Bone marrow (tissue), 2 donors: ENCODE data around the gene VENTX.

Source experiments
- DNase-seq, 2 donors: peaks; one replicate each; lab custom pipeline; 2025; lab: John Stamatoyannopoulos, UW

VENTX gene

DNA sequence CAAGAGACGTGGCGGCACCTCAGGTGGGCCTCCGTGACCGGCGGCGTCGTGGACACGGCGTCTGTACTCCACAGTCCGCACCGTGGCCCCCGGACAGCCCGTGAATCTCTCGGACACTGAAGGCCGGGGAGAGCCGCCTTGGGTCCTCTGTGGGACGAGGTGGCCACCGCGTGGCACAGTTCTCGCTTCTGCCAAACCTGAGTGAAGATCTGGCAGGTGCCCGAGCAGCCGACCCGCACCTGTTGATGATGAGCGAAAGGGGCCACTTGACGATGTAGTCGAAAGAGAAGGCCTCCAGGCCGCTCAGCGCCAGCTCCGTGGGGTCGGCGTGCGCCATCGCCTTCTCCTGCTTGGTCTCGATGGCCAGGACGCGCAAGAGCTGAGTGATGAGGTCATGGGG, 47.6 kb downstream of the VENTX start:
- DNase-seq: no peak

DNA sequence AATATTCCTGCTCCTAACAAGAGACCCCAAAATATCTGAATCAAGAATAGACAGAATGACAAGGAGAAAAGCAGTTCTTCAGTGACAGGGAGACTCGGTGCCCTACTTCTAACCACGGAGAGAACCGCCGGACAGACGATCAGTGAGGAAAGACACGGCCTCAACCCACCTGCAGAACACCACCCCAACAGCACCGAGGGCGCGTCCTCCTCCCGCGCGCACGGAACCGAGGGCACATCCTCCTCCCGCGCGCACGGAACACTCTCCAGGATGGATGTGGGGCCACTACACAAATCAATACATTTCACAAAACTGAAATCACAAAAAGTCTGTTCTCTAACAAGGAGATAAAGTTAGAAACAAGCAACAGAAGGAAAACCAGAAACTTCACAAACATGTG, 48.7 kb downstream of the VENTX start:
- no peak for DNase-seq

DNA sequence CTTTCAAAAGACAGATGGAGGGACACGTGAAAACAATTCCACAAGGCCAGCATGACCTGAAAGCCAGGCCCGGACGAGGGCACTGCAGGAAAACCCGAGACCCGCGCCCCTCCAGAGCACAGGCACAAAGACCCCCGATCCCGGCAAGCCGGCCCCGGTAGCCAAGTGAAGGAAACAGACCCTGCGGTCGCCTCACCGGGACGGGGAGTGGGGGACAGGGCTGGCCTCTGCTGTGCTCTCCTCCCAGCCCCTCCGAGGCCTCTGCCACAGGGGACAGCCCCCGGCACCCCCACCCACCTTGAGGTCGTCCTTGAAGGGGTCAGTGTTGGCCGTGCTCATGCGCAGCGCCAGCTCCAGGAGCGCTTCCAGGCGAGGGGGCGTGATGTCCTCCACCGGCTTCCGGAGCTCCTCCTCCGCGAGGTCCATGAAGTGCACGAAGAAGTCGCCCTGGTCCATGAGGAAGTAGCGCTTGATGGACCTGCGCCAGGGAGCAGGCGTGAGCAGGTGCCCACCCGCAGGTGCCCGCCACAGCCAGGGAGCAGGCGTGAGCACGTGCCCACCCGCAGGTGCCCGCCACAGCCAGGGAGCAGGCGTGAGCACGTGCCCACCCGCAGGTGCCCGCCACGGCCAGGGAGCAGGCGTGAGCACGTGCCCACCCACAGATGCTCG, 50.3 kb downstream of the VENTX start:
- no peak for DNase-seq

DNA sequence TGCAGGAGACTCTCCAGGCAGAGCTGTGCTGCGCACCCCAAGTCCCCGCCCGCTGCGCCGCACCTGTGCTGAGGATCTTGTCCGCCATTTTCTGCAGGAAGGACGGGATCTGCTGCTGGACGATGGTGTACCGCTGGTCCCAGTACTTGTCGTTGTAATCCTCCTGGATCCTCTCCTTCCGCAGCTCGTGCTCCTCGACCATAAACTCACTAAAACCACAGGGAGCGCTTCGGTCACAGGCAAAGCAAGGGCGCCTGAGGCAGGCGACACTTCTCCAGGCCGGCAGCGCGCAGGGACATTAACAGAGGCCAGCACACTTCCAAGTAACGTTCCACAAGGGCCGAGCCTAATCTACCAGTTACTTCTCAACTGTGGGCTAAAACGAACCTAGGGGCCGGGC, 52.1 kb downstream of the VENTX start:
- DNase-seq: no peak
